ENCODE data around the gene C2orf68. TPM values are rescaled to one million over a fixed set of nuclear protein-coding genes. Genes with fewer than 3 reads are reported as not detected.
A peak's percentile ranks its signal among the peaks of the same experiment; 100 is the strongest.

C2orf68 gene
- total and polyA plus RNA-seq, 9 of the 15 experiments (the other 6 are each of a cell fraction or from before 2014, with no cell fraction given) = 22.1 to 50.0 (median 31.8) TPM

DNA sequence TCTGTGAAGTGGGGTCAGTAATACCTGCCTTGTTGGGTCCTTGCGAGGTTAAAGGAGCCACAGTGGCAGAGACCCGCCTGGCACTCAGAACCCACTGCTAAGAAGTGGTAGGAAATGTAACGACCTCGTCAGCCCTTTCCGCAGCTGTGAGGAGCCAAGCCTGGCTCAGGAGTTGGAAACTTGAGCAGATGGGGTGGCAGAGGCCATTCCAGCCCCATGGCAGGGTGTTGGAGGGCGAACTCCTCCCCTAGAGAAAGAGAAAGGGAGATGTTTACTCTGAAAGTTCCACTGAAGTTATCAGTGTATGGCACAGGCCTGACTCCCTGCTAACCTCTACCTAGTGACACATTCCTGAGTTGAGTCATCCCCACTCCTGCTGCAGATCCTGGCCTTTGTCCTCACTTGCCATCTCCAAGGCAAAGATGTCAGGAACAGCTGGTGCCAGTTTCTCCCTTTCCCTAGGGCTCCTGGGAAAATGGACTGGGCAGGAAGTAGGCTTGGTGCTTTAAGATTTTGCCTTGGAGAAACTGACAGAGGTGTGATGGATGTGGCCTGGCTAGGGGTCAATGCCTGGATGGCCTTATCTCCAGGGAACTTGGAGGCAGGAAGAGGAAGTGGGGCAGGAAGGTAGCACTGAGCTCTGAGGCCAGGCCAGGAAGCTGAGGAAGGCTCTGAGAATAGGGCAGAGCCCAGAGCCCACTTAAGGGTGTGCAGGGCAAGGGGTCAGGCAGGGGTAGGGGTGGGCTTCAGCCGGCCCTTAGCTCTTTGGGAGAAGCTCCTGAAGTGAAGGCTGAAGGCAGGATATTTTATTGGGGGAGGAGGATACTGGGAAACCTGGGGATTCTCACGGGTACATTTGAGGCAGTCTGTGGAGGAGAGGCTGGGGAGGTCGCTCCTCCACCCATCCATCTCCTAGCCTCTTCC, 26.7 kb downstream of the C2orf68 start (continued):
- TF ChIP-seq, protein P1, sequence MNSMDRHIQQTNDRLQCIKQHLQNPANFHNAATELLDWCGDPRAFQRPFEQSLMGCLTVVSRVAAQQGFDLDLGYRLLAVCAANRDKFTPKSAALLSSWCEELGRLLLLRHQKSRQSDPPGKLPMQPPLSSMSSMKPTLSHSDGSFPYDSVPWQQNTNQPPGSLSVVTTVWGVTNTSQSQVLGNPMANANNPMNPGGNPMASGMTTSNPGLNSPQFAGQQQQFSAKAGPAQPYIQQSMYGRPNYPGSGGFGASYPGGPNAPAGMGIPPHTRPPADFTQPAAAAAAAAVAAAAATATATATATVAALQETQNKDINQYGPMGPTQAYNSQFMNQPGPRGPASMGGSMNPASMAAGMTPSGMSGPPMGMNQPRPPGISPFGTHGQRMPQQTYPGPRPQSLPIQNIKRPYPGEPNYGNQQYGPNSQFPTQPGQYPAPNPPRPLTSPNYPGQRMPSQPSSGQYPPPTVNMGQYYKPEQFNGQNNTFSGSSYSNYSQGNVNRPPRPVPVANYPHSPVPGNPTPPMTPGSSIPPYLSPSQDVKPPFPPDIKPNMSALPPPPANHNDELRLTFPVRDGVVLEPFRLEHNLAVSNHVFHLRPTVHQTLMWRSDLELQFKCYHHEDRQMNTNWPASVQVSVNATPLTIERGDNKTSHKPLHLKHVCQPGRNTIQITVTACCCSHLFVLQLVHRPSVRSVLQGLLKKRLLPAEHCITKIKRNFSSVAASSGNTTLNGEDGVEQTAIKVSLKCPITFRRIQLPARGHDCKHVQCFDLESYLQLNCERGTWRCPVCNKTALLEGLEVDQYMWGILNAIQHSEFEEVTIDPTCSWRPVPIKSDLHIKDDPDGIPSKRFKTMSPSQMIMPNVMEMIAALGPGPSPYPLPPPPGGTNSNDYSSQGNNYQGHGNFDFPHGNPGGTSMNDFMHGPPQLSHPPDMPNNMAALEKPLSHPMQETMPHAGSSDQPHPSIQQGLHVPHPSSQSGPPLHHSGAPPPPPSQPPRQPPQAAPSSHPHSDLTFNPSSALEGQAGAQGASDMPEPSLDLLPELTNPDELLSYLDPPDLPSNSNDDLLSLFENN (IDR thresholded peaks at IDR 0.05; ENCODE audit: low read depth in 2 of 2, low read length in 2 of 2) = 0 out of 4 replicates have a peak, but pooled peaks of 1 of the 2 experiments have one; percentile 41
- TF ChIP-seq CC2D1A (IDR thresholded peaks at IDR 0.05) = no peak
- TF ChIP-seq ZFX (CRISPR knock-in tag; IDR thresholded peaks at IDR 0.05) = peak; percentile 30; the same call in 1 of the 2 replicates
- TF ChIP-seq RCOR1 (IDR thresholded peaks at IDR 0.05; ENCODE audit: borderline replicate concordance in 1 of 2, low read depth in 2 of 2, low read length in 2 of 2) = peak in 1 of 2 experiments; percentile 63; a peak in 2 of 4 replicates
- peak; percentile 81; the same call in 1 of the 2 replicates for TF ChIP-seq ZNF584 (CRISPR knock-in tag; IDR thresholded peaks at IDR 0.05; ENCODE audit: low read depth)
- peak; percentile 98 for TF ChIP-seq CTBP1 (IDR thresholded peaks at IDR 0.05; ENCODE audit: borderline replicate concordance)
- TF ChIP-seq NFIC (IDR thresholded peaks at IDR 0.05) = peak; percentile 57
- no peak; the same call in 1 of the 2 replicates for TF ChIP-seq STAT5A (IDR thresholded peaks at IDR 0.05; ENCODE audit: borderline replicate concordance, low read length)
- TF ChIP-seq MTA1 (IDR thresholded peaks at IDR 0.05; ENCODE audit: borderline replicate concordance) = peak; percentile 74
- peak; percentile 76 for TF ChIP-seq SMAD4 (CRISPR knock-in tag; conservative IDR thresholded peaks at IDR 0.05)
- TF ChIP-seq MEF2D (tag; conservative IDR thresholded peaks at IDR 0.05; ENCODE audit: low read depth) = peak; percentile 81; the same call in 1 of the 2 replicates
- TF ChIP-seq TAL1 (IDR thresholded peaks at IDR 0.05) = peak; percentile 71
- TF ChIP-seq PYGO2 (tag; IDR thresholded peaks at IDR 0.05) = no peak; the same call in none of the 2 replicates
- peak; percentile 95 for TF ChIP-seq ARID1B (IDR thresholded peaks at IDR 0.05)
- peak; percentile 36; the same call in 1 of the 2 replicates for TF ChIP-seq ZBTB7A (IDR thresholded peaks at IDR 0.05; ENCODE audit: borderline replicate concordance, control insufficient read depth, low read depth, low read length)
- no peak for TF ChIP-seq ID3 (CRISPR knock-in tag; IDR thresholded peaks at IDR 0.05)
- no peak for TF ChIP-seq ID3 (tag; IDR thresholded peaks at IDR 0.05)
- TF ChIP-seq ZNF175 (CRISPR knock-in tag; IDR thresholded peaks at IDR 0.05; ENCODE audit: low read depth) = peak; percentile 88
